ENCODE results near the gene SLC25A18.

The SLC25A18 gene

DNA sequence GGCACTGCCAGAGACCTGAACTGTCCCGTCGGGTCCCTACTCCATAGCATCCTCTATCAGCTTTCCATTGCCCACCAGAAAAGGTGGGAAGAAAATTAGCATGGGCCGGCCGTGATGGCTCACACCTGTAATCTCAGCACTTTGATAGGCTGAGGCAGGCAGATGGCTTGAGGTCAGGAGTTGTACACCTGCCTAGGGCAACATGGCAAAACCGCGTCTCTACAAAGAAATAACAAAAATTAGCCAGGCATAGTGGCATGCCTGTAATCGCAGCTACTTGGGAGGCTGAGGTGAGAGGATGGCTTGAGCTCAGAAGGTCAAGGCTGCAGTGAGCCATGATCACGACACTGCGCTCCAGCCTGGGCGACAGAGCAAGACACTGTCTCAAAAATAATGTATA is 3.5 kb downstream of the SLC25A18 start:
- Histone ChIP-seq H3K27ac (ENCODE audit: low read length) (no peak overlapping the region), H3K4me2 (ENCODE audit: low read depth, low read length) (no peak overlapping the region), H2AFZ (ENCODE audit: low read length) (no peak overlapping the region), H3K4me3 (ENCODE audit: low read length) (no peak overlapping the region), H3K27me3 (replicated peaks; ENCODE audit: insufficient read depth, low read length) (no peaks in the 10 kb centered on the region; the same call in 1 of the 2 replicates), H3K9me3 (replicated peaks; ENCODE audit: insufficient read depth, low read length) (no peaks in the 10 kb centered on the region), H3K9me2 (replicated peaks; ENCODE audit: insufficient read depth, low read length) (no peaks in the 10 kb centered on the region), H3F3A (ENCODE audit: insufficient read depth, low read length) (no peaks in the 10 kb centered on the region), H3K36me3 (replicated peaks; ENCODE audit: insufficient read depth, low read length) (no peaks in the 10 kb centered on the region), H3K4me1 (ENCODE audit: low read length) (no peaks in the 10 kb centered on the region), H3K79me2 (ENCODE audit: low read length) (no peaks in the 10 kb centered on the region), H3K9ac (ENCODE audit: low read length) (no peak overlapping the region), H4K20me1 (ENCODE audit: insufficient read depth, low read length) (no peaks in the 10 kb centered on the region)
- TF ChIP-seq EZH2 (optimal IDR thresholded peaks at IDR 0.05; ENCODE audit: low read depth, low read length) (no peak), EZH2phosphoT487 (IDR thresholded peaks at IDR 0.05; ENCODE audit: low read length) (no peak)
- TF ChIP-seq, protein P1, sequence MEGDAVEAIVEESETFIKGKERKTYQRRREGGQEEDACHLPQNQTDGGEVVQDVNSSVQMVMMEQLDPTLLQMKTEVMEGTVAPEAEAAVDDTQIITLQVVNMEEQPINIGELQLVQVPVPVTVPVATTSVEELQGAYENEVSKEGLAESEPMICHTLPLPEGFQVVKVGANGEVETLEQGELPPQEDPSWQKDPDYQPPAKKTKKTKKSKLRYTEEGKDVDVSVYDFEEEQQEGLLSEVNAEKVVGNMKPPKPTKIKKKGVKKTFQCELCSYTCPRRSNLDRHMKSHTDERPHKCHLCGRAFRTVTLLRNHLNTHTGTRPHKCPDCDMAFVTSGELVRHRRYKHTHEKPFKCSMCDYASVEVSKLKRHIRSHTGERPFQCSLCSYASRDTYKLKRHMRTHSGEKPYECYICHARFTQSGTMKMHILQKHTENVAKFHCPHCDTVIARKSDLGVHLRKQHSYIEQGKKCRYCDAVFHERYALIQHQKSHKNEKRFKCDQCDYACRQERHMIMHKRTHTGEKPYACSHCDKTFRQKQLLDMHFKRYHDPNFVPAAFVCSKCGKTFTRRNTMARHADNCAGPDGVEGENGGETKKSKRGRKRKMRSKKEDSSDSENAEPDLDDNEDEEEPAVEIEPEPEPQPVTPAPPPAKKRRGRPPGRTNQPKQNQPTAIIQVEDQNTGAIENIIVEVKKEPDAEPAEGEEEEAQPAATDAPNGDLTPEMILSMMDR (IDR thresholded peaks at IDR 0.05; ENCODE audit: low read length): no peak
- no peak for DNase-seq

DNA sequence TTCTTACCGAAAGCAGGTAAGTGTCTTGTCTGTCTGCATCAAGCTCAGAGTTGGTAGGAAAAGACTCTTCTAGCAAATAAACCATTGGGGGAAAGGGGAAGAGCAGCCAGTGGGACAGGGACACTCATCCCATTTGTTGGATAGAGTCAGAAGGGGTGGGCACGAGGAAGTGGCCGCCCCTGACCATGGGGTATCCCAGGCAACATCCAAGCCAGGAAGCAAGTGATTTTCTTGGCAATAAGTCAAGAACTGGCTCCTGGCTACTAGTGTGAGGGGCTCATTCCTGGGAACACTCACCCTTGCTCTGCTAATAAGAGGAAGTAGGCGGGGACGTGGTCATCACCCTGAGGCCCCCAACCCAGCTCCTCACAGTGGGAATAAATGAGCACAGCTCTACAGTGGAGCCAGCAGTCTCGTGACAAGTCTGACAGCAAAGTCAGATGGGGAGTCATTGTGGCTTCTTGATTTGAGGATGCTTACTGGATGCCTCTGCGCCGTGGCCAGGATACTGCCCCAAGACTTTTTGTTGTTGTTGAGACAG is 6.7 kb downstream of the SLC25A18 start:
- TF ChIP-seq, protein P1 (IDR thresholded peaks at IDR 0.05; ENCODE audit: low read length): no peak
- TF ChIP-seq EZH2 (optimal IDR thresholded peaks at IDR 0.05; ENCODE audit: low read depth, low read length): no peak
- TF ChIP-seq EZH2phosphoT487 (IDR thresholded peaks at IDR 0.05; ENCODE audit: low read length): no peak
- peak overlapping the region; percentile 7; the same call in 1 of the 2 replicates for H3K4me2 ChIP-seq (ENCODE audit: low read depth, low read length)
- no peak for DNase-seq

GRCh38 chr22:17570851-17571631 is 7.7 kb downstream of the SLC25A18 start:
- Histone ChIP-seq H3K9me3 (replicated peaks; ENCODE audit: insufficient read depth, low read length) (no peaks in the 10 kb centered on the region), H3K27me3 (replicated peaks; ENCODE audit: insufficient read depth, low read length) (no peaks in the 10 kb centered on the region; the same call in 1 of the 2 replicates), H3K9me2 (replicated peaks; ENCODE audit: insufficient read depth, low read length) (no peaks in the 10 kb centered on the region), H3K79me2 (ENCODE audit: low read length) (no peaks in the 10 kb centered on the region), H3K9ac (ENCODE audit: low read length) (no peak overlapping the region), H3K4me3 (ENCODE audit: low read length) (no peak overlapping the region), H3K27ac (ENCODE audit: low read length) (no peak overlapping the region), H4K20me1 (ENCODE audit: insufficient read depth, low read length) (no peaks in the 10 kb centered on the region), H2AFZ (ENCODE audit: low read length) (no peak overlapping the region), H3K4me1 (ENCODE audit: low read length) (no peaks in the 10 kb centered on the region), H3K36me3 (replicated peaks; ENCODE audit: insufficient read depth, low read length) (no peaks in the 10 kb centered on the region), H3K4me2 (ENCODE audit: low read depth, low read length) (no peak overlapping the region), H3F3A (ENCODE audit: insufficient read depth, low read length) (no peaks in the 10 kb centered on the region)
- TF ChIP-seq EZH2 (optimal IDR thresholded peaks at IDR 0.05; ENCODE audit: low read depth, low read length): no peak
- DNase-seq: no peak

More for the DNA sequence above, 6.7 kb downstream of the SLC25A18 start:
- no peaks in the 10 kb centered on the region; the same call in 1 of the 2 replicates for H3K27me3 ChIP-seq (replicated peaks; ENCODE audit: insufficient read depth, low read length)
- H4K20me1 ChIP-seq (ENCODE audit: insufficient read depth, low read length): no peaks in the 10 kb centered on the region
- no peaks in the 10 kb centered on the region for H3K9me3 ChIP-seq (replicated peaks; ENCODE audit: insufficient read depth, low read length)
- H3F3A ChIP-seq (ENCODE audit: insufficient read depth, low read length): no peaks in the 10 kb centered on the region
- H3K4me1 ChIP-seq (ENCODE audit: low read length): no peaks in the 10 kb centered on the region
- H3K9ac ChIP-seq (ENCODE audit: low read length): no peak overlapping the region
- H2AFZ ChIP-seq (ENCODE audit: low read length): no peak overlapping the region
- no peaks in the 10 kb centered on the region for H3K9me2 ChIP-seq (replicated peaks; ENCODE audit: insufficient read depth, low read length)
- no peaks in the 10 kb centered on the region for H3K36me3 ChIP-seq (replicated peaks; ENCODE audit: insufficient read depth, low read length)
- no peak overlapping the region for H3K4me3 ChIP-seq (ENCODE audit: low read length)
- no peaks in the 10 kb centered on the region for H3K79me2 ChIP-seq (ENCODE audit: low read length)
- no peak overlapping the region for H3K27ac ChIP-seq (ENCODE audit: low read length)

GRCh38 chr22:17575151-17575550 is 11.9 kb downstream of the SLC25A18 start:
- H3K9me3 ChIP-seq (replicated peaks; ENCODE audit: insufficient read depth, low read length): no peaks in the 10 kb centered on the region
- no peak overlapping the region for H3K9ac ChIP-seq (ENCODE audit: low read length)
- H3K27ac ChIP-seq (ENCODE audit: low read length): no peak overlapping the region
- no peaks in the 10 kb centered on the region for H3F3A ChIP-seq (ENCODE audit: insufficient read depth, low read length)
- no peaks in the 10 kb centered on the region for H3K79me2 ChIP-seq (ENCODE audit: low read length)
- no peak for DNase-seq
- H3K4me3 ChIP-seq (ENCODE audit: low read length): no peak overlapping the region
- no peaks in the 10 kb centered on the region for H3K9me2 ChIP-seq (replicated peaks; ENCODE audit: insufficient read depth, low read length)
- H3K4me1 ChIP-seq (ENCODE audit: low read length): no peaks in the 10 kb centered on the region
- no peak overlapping the region for H3K4me2 ChIP-seq (ENCODE audit: low read depth, low read length)
- no peaks in the 10 kb centered on the region for H3K36me3 ChIP-seq (replicated peaks; ENCODE audit: insufficient read depth, low read length)
- no peaks in the 10 kb centered on the region for H4K20me1 ChIP-seq (ENCODE audit: insufficient read depth, low read length)
- H3K27me3 ChIP-seq (replicated peaks; ENCODE audit: insufficient read depth, low read length): no peaks in the 10 kb centered on the region
- TF ChIP-seq EZH2phosphoT487 (IDR thresholded peaks at IDR 0.05; ENCODE audit: low read length) (no peak), EZH2 (optimal IDR thresholded peaks at IDR 0.05; ENCODE audit: low read depth, low read length) (no peak)
- TF ChIP-seq, protein P1 (IDR thresholded peaks at IDR 0.05; ENCODE audit: low read length): no peak
- H2AFZ ChIP-seq (ENCODE audit: low read length): no peak overlapping the region

Measured in MM.1S (cell line).